ENCODE results near the gene ZNF394.
A peak's percentile ranks its signal among the peaks of the same experiment; 100 is the strongest.

Gene ZNF394

GRCh38 chr7:99490878-99491277 is 9.2 kb downstream of the ZNF394 start:
- no peak for DNase-seq

- DNase-seq, result no peak
Observed at GRCh38 chr7:99489235-99489634, 10.8 kb downstream of the ZNF394 start.

- DNase-seq, result no peak
Observed at GRCh38 chr7:99485094-99485493, 15.0 kb downstream of the ZNF394 start.

- DNase-seq, result no peak
Observed at GRCh38 chr7:99478464-99479440, 21.3 kb downstream of the ZNF394 start.

DNA sequence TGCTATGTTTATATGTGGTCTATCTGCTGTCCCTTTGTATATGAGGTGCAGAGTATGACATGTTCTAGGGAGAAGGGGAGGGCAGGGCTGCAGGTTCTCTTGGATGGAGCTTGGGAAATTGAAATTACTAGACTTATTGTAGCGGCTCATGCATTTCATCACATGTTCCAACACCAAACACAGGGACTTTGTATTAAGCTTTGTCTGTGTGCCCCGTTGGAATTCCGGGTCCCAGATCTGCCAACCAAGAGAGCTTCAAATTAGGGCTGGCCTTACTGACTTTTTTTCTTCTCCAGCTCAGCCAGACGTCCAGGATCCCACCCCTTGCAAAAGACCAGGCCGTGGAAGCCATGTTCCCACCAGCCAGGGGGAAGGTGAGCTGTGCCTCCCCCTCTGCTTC is 24.0 kb downstream of the ZNF394 start:
- no peak for DNase-seq

DNA sequence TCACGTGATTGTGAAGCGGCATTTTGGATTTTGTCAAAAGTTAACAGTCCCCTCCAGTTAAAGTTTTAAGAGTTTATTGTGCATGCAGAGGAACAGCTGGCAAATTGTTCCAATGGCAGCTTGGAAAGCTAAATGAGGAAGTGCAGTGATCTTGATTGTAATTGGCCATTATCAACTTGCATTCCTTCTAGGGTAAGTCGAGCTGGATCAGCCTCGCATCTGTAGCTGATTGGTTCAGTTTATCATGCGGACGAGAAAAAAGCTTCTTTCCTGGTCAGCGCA is 26.8 kb downstream of the ZNF394 start:
- no peak for DNase-seq

DNA sequence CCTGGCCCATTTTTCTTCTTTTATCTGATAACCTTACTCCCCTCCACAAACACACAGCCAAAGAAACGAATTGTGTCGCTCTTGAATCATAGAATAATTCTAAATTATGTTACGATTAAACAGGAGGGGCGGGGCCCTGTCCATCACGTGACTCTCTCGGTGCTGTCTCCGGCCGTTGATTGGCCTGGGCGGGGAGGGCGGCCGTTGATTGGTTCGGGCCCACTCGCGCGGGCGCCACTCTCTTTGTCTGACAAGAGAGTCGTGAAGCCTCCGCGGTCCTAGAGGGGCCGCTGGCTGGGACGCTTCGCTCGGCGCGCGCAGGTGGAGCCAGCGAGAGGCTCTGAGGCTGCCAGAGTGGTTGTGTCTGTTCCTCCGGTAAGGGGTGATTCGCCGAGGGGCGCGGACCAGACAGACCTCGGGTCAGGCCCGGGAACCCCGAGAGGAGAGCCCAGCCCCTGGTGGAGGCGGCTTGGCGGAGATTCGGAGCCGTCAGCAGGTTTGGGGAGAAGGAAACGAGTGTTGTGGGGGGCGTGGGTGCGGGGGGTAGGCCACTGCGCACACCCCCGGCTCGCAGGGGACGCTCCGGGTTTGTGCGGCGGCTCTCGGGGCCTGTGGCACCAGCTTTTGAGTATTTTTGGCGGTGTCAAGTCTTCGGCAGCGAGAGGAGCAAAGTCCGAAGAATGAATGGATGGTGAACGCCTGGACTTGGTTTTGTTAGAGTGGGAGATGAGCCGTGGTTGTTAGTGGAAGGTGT is 27.3 kb downstream of the ZNF394 start, which contains the start of gene ZNF789:
TSS of gene ZNF789 (plus strand) at position 330 of the 754 bp plus-strand sequence. CDS start 3,567 bp downstream, outside the sequence.
- DNase-seq, result peak; percentile 98

DNA sequence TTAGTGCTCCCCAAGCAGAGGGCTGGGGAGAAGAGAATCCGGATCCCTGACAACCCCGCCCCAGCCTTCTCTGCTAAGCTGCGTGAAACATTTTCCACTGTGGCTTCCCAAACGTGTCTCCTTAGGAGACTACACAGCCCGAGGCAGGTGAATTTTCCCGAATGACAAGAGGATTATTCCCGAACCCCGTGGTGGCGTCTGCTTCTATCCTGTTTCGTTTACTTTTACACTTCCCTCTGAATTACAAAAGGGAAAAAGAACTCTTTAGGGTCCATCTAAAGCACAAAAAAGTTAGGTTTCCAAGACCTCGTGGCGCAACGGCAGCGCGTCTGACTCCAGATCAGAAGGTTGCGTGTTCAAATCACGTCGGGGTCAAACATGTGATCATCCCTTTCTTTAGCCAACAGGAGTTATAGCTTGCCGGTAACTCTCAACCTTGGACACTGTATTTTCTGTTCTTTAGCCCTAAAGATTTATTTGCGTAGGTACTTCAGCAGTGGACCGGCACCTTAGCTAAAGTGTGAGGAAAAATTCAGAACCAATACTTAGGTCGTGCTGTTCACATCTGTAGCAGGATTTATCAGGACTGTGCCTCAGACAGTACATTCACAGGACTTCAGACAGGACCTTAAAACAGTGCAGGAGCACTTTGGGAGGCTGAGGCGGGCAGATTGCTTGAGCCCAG is 30.6 kb downstream of the ZNF394 start:
- no peak for DNase-seq

DNA sequence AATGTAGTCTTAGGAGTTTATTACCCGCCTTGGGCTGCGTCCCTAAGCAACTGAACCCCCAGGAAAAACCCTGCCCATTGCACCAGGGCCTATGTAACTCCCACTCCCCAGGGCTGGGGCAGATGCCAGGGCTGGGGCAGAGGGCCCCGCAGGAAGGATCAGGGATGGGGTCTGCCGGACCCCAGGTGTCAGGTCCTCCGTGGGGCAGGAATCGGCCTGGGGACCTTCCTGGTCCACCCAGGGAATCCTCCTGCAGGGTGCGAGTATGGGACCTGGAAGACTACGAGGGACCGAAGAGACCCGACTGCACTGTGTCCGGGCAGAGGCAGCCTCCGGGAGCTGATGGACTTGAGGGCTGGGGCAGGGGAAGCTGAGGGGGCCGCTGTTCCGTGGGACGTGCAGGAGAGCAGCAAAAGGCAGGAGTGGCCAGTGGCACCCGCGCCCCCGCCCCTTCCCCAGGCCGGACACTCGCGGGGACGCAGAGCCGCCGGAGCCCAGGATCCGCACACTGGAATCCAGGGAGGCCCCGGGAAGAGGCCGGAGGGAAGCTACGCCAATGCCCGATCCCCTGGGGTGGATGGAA is 31.7 kb downstream of the ZNF394 start:
- no peak for DNase-seq

DNA sequence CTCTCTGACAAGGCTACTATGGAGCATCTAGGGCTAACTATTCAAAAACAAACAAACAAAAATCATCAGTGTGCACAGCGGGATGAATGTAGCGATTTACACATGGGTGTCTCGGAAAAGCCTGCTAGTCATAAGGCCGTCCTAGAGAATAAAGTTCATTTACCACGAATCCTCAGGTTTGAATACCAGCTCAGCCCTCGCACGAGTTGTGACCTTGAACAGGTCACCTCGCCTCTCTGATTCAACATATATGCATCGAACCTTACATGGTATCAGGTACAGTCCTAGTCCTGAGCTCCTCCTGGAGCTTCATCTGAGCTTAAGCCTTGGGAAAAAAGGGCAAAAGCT is 34.7 kb downstream of the ZNF394 start:
- no peak for DNase-seq

DNA sequence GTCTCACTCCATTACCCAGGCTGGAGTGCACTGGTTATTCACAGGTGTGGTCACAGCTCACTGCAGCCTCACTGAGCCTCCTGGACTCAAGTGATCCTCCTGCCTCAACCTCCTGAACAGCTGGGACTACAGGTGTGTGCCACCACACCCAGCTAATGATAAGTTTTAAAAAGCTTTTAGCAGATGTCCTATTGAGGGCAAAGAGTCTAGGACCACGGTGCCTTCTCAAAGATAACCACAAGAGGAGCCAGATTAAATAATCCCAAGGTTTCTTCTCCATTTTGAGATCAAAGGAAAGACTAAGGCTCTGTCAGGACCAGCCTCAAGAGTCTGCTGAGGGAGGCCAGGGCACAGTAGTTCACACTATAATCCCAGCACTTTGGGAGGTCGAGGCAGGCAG is 38.9 kb downstream of the ZNF394 start:
- no peak for DNase-seq

DNA sequence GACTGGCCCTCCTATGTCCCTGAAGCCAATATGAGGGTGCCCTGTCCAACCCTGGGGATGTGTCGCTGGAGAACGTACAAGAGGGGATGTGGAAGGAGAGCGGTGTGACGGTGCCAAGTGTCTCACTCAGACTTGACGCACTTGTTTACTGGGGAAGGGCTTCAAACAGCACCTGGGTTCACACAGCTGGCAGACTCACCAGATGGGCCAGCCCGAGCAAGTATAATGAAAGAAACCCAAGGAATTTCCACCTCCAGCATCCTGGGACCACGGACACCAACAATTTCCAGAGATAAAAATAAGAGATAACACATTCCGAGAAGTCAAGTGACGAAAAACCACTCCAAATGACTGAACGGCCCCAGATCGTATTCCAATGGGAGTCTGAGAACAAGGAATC is 39.4 kb downstream of the ZNF394 start:
- DNase-seq, result no peak

- DNase-seq, result no peak
Observed at GRCh38 chr7:99459087-99459486, 41.0 kb downstream of the ZNF394 start.

DNA sequence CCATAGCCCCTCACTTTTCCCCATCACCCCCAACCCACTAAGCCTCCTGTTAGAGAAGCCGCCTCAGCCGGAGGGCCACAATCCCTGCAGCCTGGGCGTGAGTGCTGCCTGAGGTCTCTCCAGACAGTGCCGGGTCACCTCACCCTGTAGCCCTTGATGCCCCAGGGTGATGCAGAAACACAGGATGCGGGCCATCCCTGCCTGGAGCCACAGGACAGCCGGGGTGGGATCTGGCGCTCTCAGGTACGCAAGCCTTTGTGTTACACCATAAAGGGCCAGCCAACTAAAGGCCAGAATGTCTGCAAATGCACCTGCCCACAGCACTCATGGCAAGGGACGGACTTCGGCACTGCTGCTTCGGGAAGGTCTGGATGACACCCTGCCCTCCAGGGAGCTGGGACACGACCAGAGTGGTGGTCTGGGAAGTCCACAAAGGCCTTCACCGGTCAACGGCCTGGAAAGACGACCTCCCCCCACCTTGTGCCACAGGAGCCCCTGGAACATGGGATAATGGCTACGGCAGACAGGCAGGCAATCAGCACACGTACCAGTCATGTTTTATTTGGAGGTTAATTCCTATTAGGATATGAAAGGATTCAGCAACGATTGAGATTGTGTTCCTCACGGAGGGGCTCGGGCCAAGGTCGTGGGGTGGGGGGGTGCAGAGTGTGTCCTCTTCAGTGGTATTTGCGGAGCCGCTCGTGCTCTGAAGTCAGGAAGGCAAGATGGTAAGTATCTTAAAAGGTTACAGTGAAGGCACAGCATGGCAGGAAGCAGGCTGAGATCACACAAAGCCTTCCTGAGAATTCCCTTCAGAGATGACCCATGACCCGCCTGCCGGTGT is 42.2 kb downstream of the ZNF394 start:
- no peak for DNase-seq

DNA sequence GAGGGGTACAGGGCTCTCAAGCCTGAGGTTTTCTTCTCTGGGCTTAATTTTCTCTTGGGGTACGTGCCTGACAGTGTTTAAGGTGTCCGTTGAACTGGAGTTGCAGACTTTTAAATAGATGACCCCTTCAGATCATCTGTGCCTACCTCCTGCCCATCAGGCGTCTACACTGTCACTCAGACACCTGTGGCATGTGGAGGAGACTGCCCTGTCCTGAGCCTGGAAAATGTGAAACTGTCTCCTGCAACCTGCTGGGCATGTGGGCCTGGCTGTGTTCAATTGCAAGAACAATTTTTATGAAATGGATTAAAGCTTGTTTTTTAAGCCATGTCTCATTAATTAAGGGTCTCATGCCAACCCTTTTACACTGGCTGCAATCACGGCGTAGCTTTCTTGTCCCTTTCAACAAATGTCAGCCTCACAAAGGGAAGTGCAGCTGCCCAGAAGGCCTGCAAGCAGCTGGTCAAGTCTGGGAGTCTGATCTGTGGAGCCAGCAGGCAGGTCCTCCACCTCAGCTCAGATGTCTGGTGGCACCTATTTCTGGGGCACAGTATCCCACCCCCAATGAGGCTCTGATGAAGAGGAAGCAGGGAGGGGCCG is 42.9 kb downstream of the ZNF394 start:
- DNase-seq, result no peak

DNA sequence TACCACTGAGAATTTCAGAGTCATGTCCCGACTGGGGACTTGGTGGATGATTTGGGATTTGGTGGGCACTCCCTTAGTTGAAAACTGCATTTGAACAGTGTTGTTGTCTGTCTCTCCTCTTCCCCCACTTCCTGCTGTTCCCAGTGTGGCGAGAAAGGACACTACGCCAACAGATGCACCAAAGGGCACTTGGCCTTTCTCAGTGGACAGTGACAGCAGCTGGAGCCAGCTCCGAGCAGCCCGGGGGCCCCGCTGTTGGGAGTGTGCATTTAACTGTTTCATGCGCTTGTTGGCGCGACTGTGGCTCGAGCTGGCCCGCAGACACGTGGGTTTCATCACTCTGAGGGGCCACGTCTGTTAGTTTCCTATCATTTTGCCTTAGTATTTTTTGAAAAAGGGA is 43.8 kb downstream of the ZNF394 start:
- no peak for DNase-seq

DNA sequence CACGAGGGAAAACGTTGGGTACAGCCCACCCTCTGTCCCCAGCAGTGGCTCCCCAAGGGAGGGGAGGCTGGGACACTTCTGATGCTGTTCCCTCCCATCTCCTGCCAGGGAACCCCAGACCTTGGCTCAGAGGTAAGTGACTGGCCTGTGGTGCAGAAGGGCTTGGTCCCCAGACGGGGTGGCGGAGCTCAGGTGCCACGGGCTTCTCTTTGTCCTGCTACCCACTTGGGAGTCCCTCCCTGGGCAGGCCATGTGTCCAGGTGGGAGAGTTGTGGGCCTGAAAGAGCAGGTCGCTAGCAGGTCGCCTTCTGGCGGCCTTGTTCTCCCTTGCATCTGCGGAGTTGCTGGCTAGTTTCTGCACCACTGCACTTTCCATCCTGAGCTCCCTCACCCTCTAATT is 44.2 kb downstream of the ZNF394 start:
- DNase-seq, result no peak

- DNase-seq, result no peak
Observed at GRCh38 chr7:99453105-99453504, 47.0 kb downstream of the ZNF394 start.

GRCh38 chr7:99452541-99452940 is 47.5 kb downstream of the ZNF394 start:
- DNase-seq, result no peak

DNA sequence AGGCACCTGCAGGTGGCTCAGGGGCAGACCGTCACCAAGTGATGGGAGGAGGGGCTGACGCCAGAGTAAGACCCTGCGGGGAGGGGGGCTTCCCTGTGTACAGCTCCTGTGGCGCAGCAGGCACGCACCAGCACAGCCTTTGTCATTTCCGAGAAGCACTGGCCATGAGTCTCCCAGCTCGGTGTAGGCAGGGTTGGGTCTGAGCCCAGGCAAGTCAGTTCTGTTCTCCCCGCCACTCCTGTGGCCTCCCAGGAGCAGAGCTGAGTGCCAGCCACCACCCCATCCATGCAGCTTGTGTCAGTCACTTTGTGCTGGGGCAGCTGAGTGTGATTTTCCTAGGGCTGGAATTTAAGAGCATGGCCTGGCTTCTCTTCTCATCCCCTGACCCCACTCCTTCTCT is 48.1 kb downstream of the ZNF394 start:
- DNase-seq, result no peak

- no peak for DNase-seq
Observed at GRCh38 chr7:99449326-99449725, 50.8 kb downstream of the ZNF394 start.

GRCh38 chr7:99448855-99449254 is 51.2 kb downstream of the ZNF394 start:
- no peak for DNase-seq
